Neural crest cell (in vitro differentiated cells): ENCODE measurements around the gene CD38. TPM values are rescaled to one million over a fixed set of nuclear protein-coding genes. Genes with fewer than 3 reads are reported as not detected.

ENCODE experiments used
- DNase-seq: peaks from one replicate; pipeline ENCODE4 v3.0.0; 2021; ENCODE audit warnings: low read depth, mixed read lengths, low spot score
- H3K27ac Mint-ChIP-seq: one replicate; pipeline ENCODE4 v1.8.0; 2021; ENCODE audit warnings: mild to moderate bottlenecking, mixed read lengths; ENCODE audit not compliant: unreplicated experiment
- H3K27me3 Mint-ChIP-seq: 2 replicates; pipeline ENCODE4 v1.8.0; 2021; ENCODE audit warnings: low read depth, mild to moderate bottlenecking, mixed read lengths
- H3K36me3 Mint-ChIP-seq: 2 replicates; pipeline ENCODE4 v1.8.0; 2021; ENCODE audit warnings: low read depth, mild to moderate bottlenecking, mixed read lengths
- H3K4me1 Mint-ChIP-seq: 2 replicates; pipeline ENCODE4 v1.8.0; 2021; ENCODE audit warnings: mixed read lengths
- H3K4me3 Mint-ChIP-seq: one replicate; pipeline ENCODE4 v1.8.0; 2021; ENCODE audit warnings: mild to moderate bottlenecking, mixed read lengths
- H3K9me3 Mint-ChIP-seq: 2 replicates; pipeline ENCODE4 v1.8.0; 2021; ENCODE audit warnings: mixed read lengths
- total RNA-seq: library from RNA; stranded (reverse); gene quantifications from 2 replicates; pipeline ENCODE4 v1.2.1, GENCODE V29; 2021
- TF ChIP-seq, protein P1 (sequence below): fragments of 200-600 bp; sonication (generic); conservative IDR thresholded peaks from 2 replicates; pipeline ENCODE4 v1.5.0; 2021; ENCODE audit warnings: antibody characterized with exemption, mild to moderate bottlenecking

CD38 gene
- total RNA-seq, 1 donor from 2014 or later = 0.05 TPM

- TF ChIP-seq, protein P1, sequence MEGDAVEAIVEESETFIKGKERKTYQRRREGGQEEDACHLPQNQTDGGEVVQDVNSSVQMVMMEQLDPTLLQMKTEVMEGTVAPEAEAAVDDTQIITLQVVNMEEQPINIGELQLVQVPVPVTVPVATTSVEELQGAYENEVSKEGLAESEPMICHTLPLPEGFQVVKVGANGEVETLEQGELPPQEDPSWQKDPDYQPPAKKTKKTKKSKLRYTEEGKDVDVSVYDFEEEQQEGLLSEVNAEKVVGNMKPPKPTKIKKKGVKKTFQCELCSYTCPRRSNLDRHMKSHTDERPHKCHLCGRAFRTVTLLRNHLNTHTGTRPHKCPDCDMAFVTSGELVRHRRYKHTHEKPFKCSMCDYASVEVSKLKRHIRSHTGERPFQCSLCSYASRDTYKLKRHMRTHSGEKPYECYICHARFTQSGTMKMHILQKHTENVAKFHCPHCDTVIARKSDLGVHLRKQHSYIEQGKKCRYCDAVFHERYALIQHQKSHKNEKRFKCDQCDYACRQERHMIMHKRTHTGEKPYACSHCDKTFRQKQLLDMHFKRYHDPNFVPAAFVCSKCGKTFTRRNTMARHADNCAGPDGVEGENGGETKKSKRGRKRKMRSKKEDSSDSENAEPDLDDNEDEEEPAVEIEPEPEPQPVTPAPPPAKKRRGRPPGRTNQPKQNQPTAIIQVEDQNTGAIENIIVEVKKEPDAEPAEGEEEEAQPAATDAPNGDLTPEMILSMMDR = no peak
- Mint-ChIP-seq H3K27ac (no peak overlapping the region), H3K4me3 (no peak overlapping the region), H3K36me3 (no peaks in the 10 kb centered on the region), H3K4me1 (no peaks in the 10 kb centered on the region), H3K9me3 (peaks cover 5% of the 10 kb centered on the region), H3K27me3 (no peaks in the 10 kb centered on the region)
- no peak for DNase-seq
These were observed 95.0 kb downstream of the CD38 start for GRCh38 chr4:15873117-15873516.

- Mint-ChIP-seq H3K4me3 (no peak overlapping the region), H3K9me3 (peaks cover 6% of the 10 kb centered on the region), H3K4me1 (no peaks in the 10 kb centered on the region), H3K27ac (no peak overlapping the region), H3K36me3 (no peaks in the 10 kb centered on the region), H3K27me3 (no peaks in the 10 kb centered on the region)
- TF ChIP-seq, protein P1 = no peak
- DNase-seq = no peak
These were observed 96.5 kb downstream of the CD38 start for GRCh38 chr4:15874671-15875070.

DNA sequence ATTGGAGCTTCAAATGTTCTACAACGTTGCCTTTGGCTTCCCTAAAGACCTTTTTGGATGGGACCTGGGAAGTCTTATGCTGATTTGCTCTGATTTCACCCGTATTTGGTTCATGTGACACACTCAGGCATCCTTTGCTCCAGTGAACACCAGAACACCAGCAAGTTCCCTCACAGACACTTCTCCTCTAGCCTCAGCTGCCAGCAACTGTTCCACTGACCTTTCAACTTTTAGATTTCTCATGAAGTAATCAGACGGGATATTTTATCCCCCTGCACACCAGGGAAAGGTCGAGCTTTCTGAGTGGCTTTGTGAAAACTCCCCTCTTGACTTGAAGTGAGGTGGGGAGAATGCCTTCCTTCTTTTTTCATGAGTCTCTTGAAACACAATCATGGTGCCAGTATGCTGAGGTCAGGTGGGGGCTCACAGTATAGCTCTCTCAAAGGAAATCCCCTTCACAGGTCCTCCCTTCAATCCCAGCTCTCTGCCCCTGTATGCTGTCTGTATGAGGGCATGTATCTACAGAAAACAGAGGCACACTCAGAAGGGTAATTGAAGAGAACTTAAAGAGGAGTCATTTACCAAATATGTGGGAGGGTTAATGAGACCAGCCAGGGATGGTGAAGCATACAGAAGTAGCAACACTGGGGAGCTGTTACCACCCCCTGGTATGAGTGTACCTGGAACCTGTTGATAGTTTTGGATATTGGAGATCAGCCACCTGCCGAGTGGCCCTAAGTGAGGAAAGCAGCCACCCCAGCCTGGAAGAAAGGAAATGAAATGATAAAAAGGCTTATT is 97.7 kb downstream of the CD38 start:
- no peak for DNase-seq
- TF ChIP-seq, protein P1 = no peak
- no peak overlapping the region for H3K27ac Mint-ChIP-seq
- H3K9me3 Mint-ChIP-seq = peaks cover 6% of the 10 kb centered on the region
- H3K36me3 Mint-ChIP-seq = no peaks in the 10 kb centered on the region
- no peaks in the 10 kb centered on the region for H3K4me1 Mint-ChIP-seq
- H3K27me3 Mint-ChIP-seq = no peaks in the 10 kb centered on the region
- no peak overlapping the region for H3K4me3 Mint-ChIP-seq

- Mint-ChIP-seq H3K4me1 (no peaks in the 10 kb centered on the region), H3K36me3 (no peaks in the 10 kb centered on the region), H3K27ac (no peak overlapping the region), H3K27me3 (no peaks in the 10 kb centered on the region), H3K4me3 (no peak overlapping the region), H3K9me3 (peaks cover 4% of the 10 kb centered on the region)
- DNase-seq = no peak
- TF ChIP-seq, protein P1 = no peak
These were observed 99.9 kb downstream of the CD38 start for GRCh38 chr4:15878011-15878410.

DNA sequence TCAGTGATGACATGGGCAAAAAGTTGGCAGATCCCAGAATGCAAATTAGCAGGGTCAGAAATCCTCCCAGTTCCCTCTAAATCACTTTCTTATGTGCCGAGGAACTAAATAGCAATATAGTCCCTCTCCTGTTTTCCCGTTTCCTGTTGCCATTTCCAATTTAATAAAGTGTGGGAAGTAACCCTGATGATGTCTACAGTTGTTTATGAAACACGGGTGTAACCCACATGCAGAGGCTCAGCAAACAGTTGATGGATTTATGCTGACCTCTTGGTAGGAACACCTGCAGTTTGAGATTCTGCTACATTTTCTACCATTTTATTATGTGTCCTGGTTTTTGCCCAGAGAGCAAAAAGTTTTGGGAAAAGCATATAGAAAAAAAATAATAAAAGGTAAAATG is 103.7 kb downstream of the CD38 start:
- no peaks in the 10 kb centered on the region for H3K27me3 Mint-ChIP-seq
- H3K4me3 Mint-ChIP-seq = no peak overlapping the region
- DNase-seq = no peak
- H3K27ac Mint-ChIP-seq = no peak overlapping the region
- H3K36me3 Mint-ChIP-seq = no peaks in the 10 kb centered on the region
- TF ChIP-seq, protein P1 = no peak
- H3K4me1 Mint-ChIP-seq = no peaks in the 10 kb centered on the region
- peaks cover 4% of the 10 kb centered on the region for H3K9me3 Mint-ChIP-seq
